BLaER1 (cell line): ENCODE results near the gene CUEDC2.

Experiments used
- H3K27ac ChIP-seq: shearing (Covaris generic); formaldehyde crosslinking; 2 replicates; pipeline ENCODE4 v1.8.1; 2022
- H3K27me3 ChIP-seq: shearing (Covaris generic); formaldehyde crosslinking; 2 replicates; pipeline ENCODE4 v1.8.1; 2022
- H3K36me3 ChIP-seq: shearing (Covaris generic); formaldehyde crosslinking; 2 replicates; pipeline ENCODE4 v1.8.1; 2022
- H3K4me1 ChIP-seq: shearing (Covaris generic); formaldehyde crosslinking; 2 replicates; pipeline ENCODE4 v1.8.1; 2022
- H3K4me2 ChIP-seq: shearing (Covaris generic); formaldehyde crosslinking; 2 replicates; pipeline ENCODE4 v1.8.1; 2022
- H3K4me3 ChIP-seq: shearing (Covaris generic); formaldehyde crosslinking; 2 replicates; pipeline ENCODE4 v1.8.1; 2022
- H3K9ac ChIP-seq: shearing (Covaris generic); formaldehyde crosslinking; 2 replicates; pipeline ENCODE4 v1.8.1; 2022
- H3K9me3 ChIP-seq: shearing (Covaris generic); formaldehyde crosslinking; 2 replicates; pipeline ENCODE4 v1.8.1; 2022
- H4K20me1 ChIP-seq: shearing (Covaris generic); formaldehyde crosslinking; 2 replicates; pipeline ENCODE4 v1.8.1; 2022
- Cebpa-rat ChIP-seq: shearing (Covaris generic); IDR thresholded peaks from 2 replicates; pipeline ENCODE4 v1.8.1; 2022

The CUEDC2 gene

GRCh38 chr10:102429468-102429867 is 2.9 kb downstream of the CUEDC2 start:
- Histone ChIP-seq H3K9me3 (no peaks in the 10 kb centered on the region), H3K9ac (no peak overlapping the region), H3K4me3 (no peak overlapping the region), H3K27ac (no peak overlapping the region), H3K27me3 (peaks cover 9% of the 10 kb centered on the region; the same call in 1 of the 2 replicates), H3K4me2 (no peak overlapping the region), H3K4me1 (peaks cover 28% of the 10 kb centered on the region), H4K20me1 (peaks cover 26% of the 10 kb centered on the region; the same call in 1 of the 2 replicates), H3K36me3 (peaks cover 43% of the 10 kb centered on the region)
- no peak for TF ChIP-seq Cebpa-rat

- H3K27me3 ChIP-seq, result no peaks in the 10 kb centered on the region
- no peak overlapping the region for H3K9ac ChIP-seq
- peaks cover 59% of the 10 kb centered on the region for H3K36me3 ChIP-seq
- peaks cover 25% of the 10 kb centered on the region for H3K4me1 ChIP-seq
- peaks cover 48% of the 10 kb centered on the region; the same call in 1 of the 2 replicates for H4K20me1 ChIP-seq
- H3K9me3 ChIP-seq, result no peaks in the 10 kb centered on the region
- no peak overlapping the region for H3K4me3 ChIP-seq
- no peak overlapping the region for H3K4me2 ChIP-seq
- H3K27ac ChIP-seq, result no peak overlapping the region
- TF ChIP-seq Cebpa-rat, result no peak
Measured at GRCh38 chr10:102426803-102427287, 5.5 kb downstream of the CUEDC2 start.

GRCh38 chr10:102425444-102425843 is 6.9 kb downstream of the CUEDC2 start:
- H3K4me2 ChIP-seq, result no peak overlapping the region
- no peaks in the 10 kb centered on the region for H3K27me3 ChIP-seq
- H4K20me1 ChIP-seq, result peaks cover 50% of the 10 kb centered on the region; the same call in 1 of the 2 replicates

GRCh38 chr10:102424916-102425315 is 7.5 kb downstream of the CUEDC2 start:
- H3K36me3 ChIP-seq, result peaks cover 59% of the 10 kb centered on the region
- H3K4me2 ChIP-seq, result no peak overlapping the region
- H4K20me1 ChIP-seq, result peaks cover 50% of the 10 kb centered on the region; the same call in 1 of the 2 replicates
- peaks cover 21% of the 10 kb centered on the region for H3K4me1 ChIP-seq
- no peak overlapping the region for H3K27ac ChIP-seq
- no peaks in the 10 kb centered on the region for H3K27me3 ChIP-seq
- TF ChIP-seq Cebpa-rat, result no peak
- no peak overlapping the region for H3K4me3 ChIP-seq
- no peaks in the 10 kb centered on the region for H3K9me3 ChIP-seq
- H3K9ac ChIP-seq, result no peak overlapping the region

More at GRCh38 chr10:102425444-102425843, 6.9 kb downstream of the CUEDC2 start:
- H3K9ac ChIP-seq, result no peak overlapping the region
- peaks cover 16% of the 10 kb centered on the region for H3K4me1 ChIP-seq
- TF ChIP-seq Cebpa-rat, result no peak
- no peak overlapping the region for H3K27ac ChIP-seq
- peaks cover 59% of the 10 kb centered on the region for H3K36me3 ChIP-seq
- H3K9me3 ChIP-seq, result no peaks in the 10 kb centered on the region
- no peak overlapping the region for H3K4me3 ChIP-seq

GRCh38 chr10:102424145-102424544 is 8.2 kb downstream of the CUEDC2 start:
- Histone ChIP-seq H3K36me3 (peaks cover 52% of the 10 kb centered on the region), H3K4me1 (peaks cover 29% of the 10 kb centered on the region), H3K4me3 (no peak overlapping the region), H3K9ac (no peak overlapping the region), H3K9me3 (no peaks in the 10 kb centered on the region), H3K27ac (no peak overlapping the region), H4K20me1 (peaks cover 50% of the 10 kb centered on the region; the same call in 1 of the 2 replicates), H3K27me3 (peaks cover 7% of the 10 kb centered on the region), H3K4me2 (no peak overlapping the region)
- TF ChIP-seq Cebpa-rat, result no peak

- peaks cover 50% of the 10 kb centered on the region; the same call in 1 of the 2 replicates for H4K20me1 ChIP-seq
- no peak overlapping the region for H3K27ac ChIP-seq
- H3K4me2 ChIP-seq, result peak overlapping the region; percentile 98
- no peak for TF ChIP-seq Cebpa-rat
- peak overlapping the region; percentile 97 for H3K4me3 ChIP-seq
- H3K9ac ChIP-seq, result peak overlapping the region; percentile 90
- peaks cover 14% of the 10 kb centered on the region for H3K27me3 ChIP-seq
- no peaks in the 10 kb centered on the region for H3K9me3 ChIP-seq
- peaks cover 50% of the 10 kb centered on the region for H3K36me3 ChIP-seq
- H3K4me1 ChIP-seq, result peaks cover 33% of the 10 kb centered on the region
Measured at GRCh38 chr10:102423372-102423968, 8.9 kb downstream of the CUEDC2 start.

GRCh38 chr10:102422545-102423129 is 9.7 kb downstream of the CUEDC2 start:
- no peaks in the 10 kb centered on the region for H3K9me3 ChIP-seq
- H3K4me2 ChIP-seq, result peak overlapping the region; percentile 98
- H3K27ac ChIP-seq, result peak overlapping the region; percentile 83
- H3K27me3 ChIP-seq, result peaks cover 22% of the 10 kb centered on the region
- H3K4me3 ChIP-seq, result peak overlapping the region; percentile 97
- peaks cover 33% of the 10 kb centered on the region for H3K4me1 ChIP-seq
- TF ChIP-seq Cebpa-rat, result no peak
- H3K9ac ChIP-seq, result peak overlapping the region; percentile 90
- peaks cover 50% of the 10 kb centered on the region; the same call in 1 of the 2 replicates for H4K20me1 ChIP-seq
- peaks cover 44% of the 10 kb centered on the region for H3K36me3 ChIP-seq

GRCh38 chr10:102421757-102422512 is 10.4 kb downstream of the CUEDC2 start:
- peak overlapping the region; percentile 90 for H3K9ac ChIP-seq
- H3K4me2 ChIP-seq, result peak overlapping the region; percentile 98
- peak overlapping the region; percentile 97 for H3K4me3 ChIP-seq
- peaks cover 46% of the 10 kb centered on the region; the same call in 1 of the 2 replicates for H4K20me1 ChIP-seq
- no peak for TF ChIP-seq Cebpa-rat
- H3K9me3 ChIP-seq, result no peaks in the 10 kb centered on the region
- peaks cover 33% of the 10 kb centered on the region for H3K4me1 ChIP-seq
- peaks cover 37% of the 10 kb centered on the region for H3K36me3 ChIP-seq
- H3K27me3 ChIP-seq, result peaks cover 28% of the 10 kb centered on the region
- H3K27ac ChIP-seq, result peak overlapping the region; percentile 83

- peak overlapping the region; percentile 90 for H3K9ac ChIP-seq
- H3K4me1 ChIP-seq, result peaks cover 33% of the 10 kb centered on the region
- H3K27ac ChIP-seq, result peak overlapping the region; percentile 83
- peaks cover 41% of the 10 kb centered on the region; the same call in 1 of the 2 replicates for H4K20me1 ChIP-seq
- H3K36me3 ChIP-seq, result peaks cover 32% of the 10 kb centered on the region
- H3K4me2 ChIP-seq, result peak overlapping the region; percentile 98
- H3K9me3 ChIP-seq, result no peaks in the 10 kb centered on the region
- peaks cover 33% of the 10 kb centered on the region for H3K27me3 ChIP-seq
- no peak for TF ChIP-seq Cebpa-rat
- H3K4me3 ChIP-seq, result peak overlapping the region; percentile 97
Measured at GRCh38 chr10:102421507-102421756, 10.9 kb downstream of the CUEDC2 start.
